H1 (cell line): ENCODE measurements around the gene GSK3B. TPM values are rescaled to one million over a fixed set of nuclear protein-coding genes. Genes with fewer than 3 reads are reported as not detected.

Experiments
- polyA plus RNA-seq, 7 experiments: library from polyadenylated mRNA; depleted of rRNA in 3 of 7; stranded (reverse) in 5 of 7; unstranded in 2 of 7; fragments of >200 nt in 5 of 7; fragments of 200-250 nt in 2 of 7; gene quantifications; 1 replicate in 5 of 7; 2 replicates in 1 of 7; 4 replicates in 1 of 7; pipeline versions ENCODE4 v1.2.1 to v1.2.3, GENCODE V29; 2011 to 2013; ENCODE audit warnings: missing spikeins in 2 of 7, mixed read lengths in 2 of 7
- total RNA-seq: library from RNA; stranded (reverse); fragmentation: NEBNext Ultra II Directional; extraction: Animal tissue kit (Norgen Biotek cat#: 25700); gene quantifications from 2 replicates; pipeline ENCODE4 v1.2.1, GENCODE V29; 2021
- TF ChIP-seq, protein P1 (sequence below): fragments of 300-600 bp; sonication (generic); IDR thresholded peaks from 2 replicates; pipeline ENCODE4 v1.7.1; 2012; ENCODE audit warnings: low read length, moderate library complexity, mild to moderate bottlenecking, inconsistent platforms; ENCODE audit not compliant: insufficient replicate concordance

GSK3B gene
- total and polyA plus RNA-seq, 2 of the 8 experiments (the other 6 are each of a cell fraction or from before 2014, with no cell fraction given) = 24.2 to 50.7 TPM

- TF ChIP-seq, protein P1, sequence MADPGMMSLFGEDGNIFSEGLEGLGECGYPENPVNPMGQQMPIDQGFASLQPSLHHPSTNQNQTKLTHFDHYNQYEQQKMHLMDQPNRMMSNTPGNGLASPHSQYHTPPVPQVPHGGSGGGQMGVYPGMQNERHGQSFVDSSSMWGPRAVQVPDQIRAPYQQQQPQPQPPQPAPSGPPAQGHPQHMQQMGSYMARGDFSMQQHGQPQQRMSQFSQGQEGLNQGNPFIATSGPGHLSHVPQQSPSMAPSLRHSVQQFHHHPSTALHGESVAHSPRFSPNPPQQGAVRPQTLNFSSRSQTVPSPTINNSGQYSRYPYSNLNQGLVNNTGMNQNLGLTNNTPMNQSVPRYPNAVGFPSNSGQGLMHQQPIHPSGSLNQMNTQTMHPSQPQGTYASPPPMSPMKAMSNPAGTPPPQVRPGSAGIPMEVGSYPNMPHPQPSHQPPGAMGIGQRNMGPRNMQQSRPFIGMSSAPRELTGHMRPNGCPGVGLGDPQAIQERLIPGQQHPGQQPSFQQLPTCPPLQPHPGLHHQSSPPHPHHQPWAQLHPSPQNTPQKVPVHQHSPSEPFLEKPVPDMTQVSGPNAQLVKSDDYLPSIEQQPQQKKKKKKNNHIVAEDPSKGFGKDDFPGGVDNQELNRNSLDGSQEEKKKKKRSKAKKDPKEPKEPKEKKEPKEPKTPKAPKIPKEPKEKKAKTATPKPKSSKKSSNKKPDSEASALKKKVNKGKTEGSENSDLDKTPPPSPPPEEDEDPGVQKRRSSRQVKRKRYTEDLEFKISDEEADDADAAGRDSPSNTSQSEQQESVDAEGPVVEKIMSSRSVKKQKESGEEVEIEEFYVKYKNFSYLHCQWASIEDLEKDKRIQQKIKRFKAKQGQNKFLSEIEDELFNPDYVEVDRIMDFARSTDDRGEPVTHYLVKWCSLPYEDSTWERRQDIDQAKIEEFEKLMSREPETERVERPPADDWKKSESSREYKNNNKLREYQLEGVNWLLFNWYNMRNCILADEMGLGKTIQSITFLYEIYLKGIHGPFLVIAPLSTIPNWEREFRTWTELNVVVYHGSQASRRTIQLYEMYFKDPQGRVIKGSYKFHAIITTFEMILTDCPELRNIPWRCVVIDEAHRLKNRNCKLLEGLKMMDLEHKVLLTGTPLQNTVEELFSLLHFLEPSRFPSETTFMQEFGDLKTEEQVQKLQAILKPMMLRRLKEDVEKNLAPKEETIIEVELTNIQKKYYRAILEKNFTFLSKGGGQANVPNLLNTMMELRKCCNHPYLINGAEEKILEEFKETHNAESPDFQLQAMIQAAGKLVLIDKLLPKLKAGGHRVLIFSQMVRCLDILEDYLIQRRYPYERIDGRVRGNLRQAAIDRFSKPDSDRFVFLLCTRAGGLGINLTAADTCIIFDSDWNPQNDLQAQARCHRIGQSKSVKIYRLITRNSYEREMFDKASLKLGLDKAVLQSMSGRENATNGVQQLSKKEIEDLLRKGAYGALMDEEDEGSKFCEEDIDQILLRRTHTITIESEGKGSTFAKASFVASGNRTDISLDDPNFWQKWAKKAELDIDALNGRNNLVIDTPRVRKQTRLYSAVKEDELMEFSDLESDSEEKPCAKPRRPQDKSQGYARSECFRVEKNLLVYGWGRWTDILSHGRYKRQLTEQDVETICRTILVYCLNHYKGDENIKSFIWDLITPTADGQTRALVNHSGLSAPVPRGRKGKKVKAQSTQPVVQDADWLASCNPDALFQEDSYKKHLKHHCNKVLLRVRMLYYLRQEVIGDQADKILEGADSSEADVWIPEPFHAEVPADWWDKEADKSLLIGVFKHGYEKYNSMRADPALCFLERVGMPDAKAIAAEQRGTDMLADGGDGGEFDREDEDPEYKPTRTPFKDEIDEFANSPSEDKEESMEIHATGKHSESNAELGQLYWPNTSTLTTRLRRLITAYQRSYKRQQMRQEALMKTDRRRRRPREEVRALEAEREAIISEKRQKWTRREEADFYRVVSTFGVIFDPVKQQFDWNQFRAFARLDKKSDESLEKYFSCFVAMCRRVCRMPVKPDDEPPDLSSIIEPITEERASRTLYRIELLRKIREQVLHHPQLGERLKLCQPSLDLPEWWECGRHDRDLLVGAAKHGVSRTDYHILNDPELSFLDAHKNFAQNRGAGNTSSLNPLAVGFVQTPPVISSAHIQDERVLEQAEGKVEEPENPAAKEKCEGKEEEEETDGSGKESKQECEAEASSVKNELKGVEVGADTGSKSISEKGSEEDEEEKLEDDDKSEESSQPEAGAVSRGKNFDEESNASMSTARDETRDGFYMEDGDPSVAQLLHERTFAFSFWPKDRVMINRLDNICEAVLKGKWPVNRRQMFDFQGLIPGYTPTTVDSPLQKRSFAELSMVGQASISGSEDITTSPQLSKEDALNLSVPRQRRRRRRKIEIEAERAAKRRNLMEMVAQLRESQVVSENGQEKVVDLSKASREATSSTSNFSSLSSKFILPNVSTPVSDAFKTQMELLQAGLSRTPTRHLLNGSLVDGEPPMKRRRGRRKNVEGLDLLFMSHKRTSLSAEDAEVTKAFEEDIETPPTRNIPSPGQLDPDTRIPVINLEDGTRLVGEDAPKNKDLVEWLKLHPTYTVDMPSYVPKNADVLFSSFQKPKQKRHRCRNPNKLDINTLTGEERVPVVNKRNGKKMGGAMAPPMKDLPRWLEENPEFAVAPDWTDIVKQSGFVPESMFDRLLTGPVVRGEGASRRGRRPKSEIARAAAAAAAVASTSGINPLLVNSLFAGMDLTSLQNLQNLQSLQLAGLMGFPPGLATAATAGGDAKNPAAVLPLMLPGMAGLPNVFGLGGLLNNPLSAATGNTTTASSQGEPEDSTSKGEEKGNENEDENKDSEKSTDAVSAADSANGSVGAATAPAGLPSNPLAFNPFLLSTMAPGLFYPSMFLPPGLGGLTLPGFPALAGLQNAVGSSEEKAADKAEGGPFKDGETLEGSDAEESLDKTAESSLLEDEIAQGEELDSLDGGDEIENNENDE = peak; percentile 98
Measured at GRCh38 chr3:119898478-119899191, 195.6 kb downstream of the GSK3B start (continued).
